Thoracic aorta (tissue), 2 donors: ENCODE data around the gene ELMO3. TPM values are rescaled to one million over a fixed set of nuclear protein-coding genes. Genes with fewer than 3 reads are reported as not detected.

Experiments
- ATAC-seq: fragments of 150-250 bp; one replicate; pipeline ENCODE4 v1.8.0; 2017; ENCODE audit warnings: low read depth; ENCODE audit not compliant: insufficient number of reproducible peaks, low FRiP score
- DNase-seq: peaks from one replicate; pipeline ENCODE4 v3.0.0-alpha.2; 2020; ENCODE audit warnings: low spot score
- H3K27ac ChIP-seq, 2 donors: fragments of 200-600 bp; sonication (generic); 1 replicate in 1 of 2; 2 replicates in 1 of 2; pipeline ENCODE4 v1.5.1; 2016; ENCODE audit warnings: mild to moderate bottlenecking in 2 of 2, moderate library complexity in 2 of 2
- H3K27me3 ChIP-seq: fragments of 200-600 bp; sonication (generic); replicated peaks from 2 replicates; pipeline ENCODE4 v1.6.0; 2016; ENCODE audit warnings: mild to moderate bottlenecking; ENCODE audit not compliant: insufficient read depth
- H3K36me3 ChIP-seq: fragments of 200-600 bp; sonication (generic); one replicate; pipeline ENCODE4 v1.5.1; 2016
- H3K4me1 ChIP-seq, 2 donors: fragments of 200-600 bp; sonication (generic); 1 replicate in 1 of 2; 2 replicates in 1 of 2; pipeline versions ENCODE4 v1.5.1 to v1.6.0; 2016; ENCODE audit warnings: low read depth in 2 of 2, mild to moderate bottlenecking in 1 of 2; ENCODE audit not compliant: control insufficient read depth in 1 of 2
- H3K4me3 ChIP-seq: fragments of 200-600 bp; sonication (generic); 2 replicates; pipeline ENCODE4 v1.5.1; 2016; ENCODE audit warnings: mild to moderate bottlenecking
- H3K9me3 ChIP-seq: fragments of 200-600 bp; sonication (generic); 2 replicates; pipeline ENCODE4 v1.5.1; 2016
- CTCF ChIP-seq: fragments of 200-600 bp; sonication (generic); IDR thresholded peaks from one replicate; pipeline ENCODE4 v1.5.1; 2019; ENCODE audit warnings: antibody characterized with exemption
- total RNA-seq, 2 donors: library from RNA; depleted of rRNA; stranded (reverse); fragments of >200 nt; gene quantifications; one replicate each; pipeline versions ENCODE4 v1.1.0 to v1.2.3, GENCODE V29; 2016

The ELMO3 gene
- total RNA-seq, 2 donors from 2014 or later = 1.4 TPM

- no peak for TF ChIP-seq CTCF
- H3K4me1 ChIP-seq = peaks cover 19 to 38% of the 10 kb centered on the region in 2 donors
Observed at GRCh38 chr16:67195676-67196075, 3.3 kb upstream of the ELMO3 start.

GRCh38 chr16:67196881-67197280 lies 2.0 kb upstream of the ELMO3 start:
- H3K27ac ChIP-seq = no peak overlapping the region

More at GRCh38 chr16:67195676-67196075, 3.3 kb upstream of the ELMO3 start:
- Histone ChIP-seq H3K36me3 (peaks cover 37% of the 10 kb centered on the region), H3K4me3 (no peak overlapping the region), H3K9me3 (no peaks in the 10 kb centered on the region), H3K27me3 (no peaks in the 10 kb centered on the region), H3K27ac (no peak overlapping the region)
- ATAC-seq (no peak), DNase-seq (no peak)

GRCh38 chr16:67197704-67198103 lies 1.2 kb upstream of the ELMO3 start:
- no peak for TF ChIP-seq CTCF
- H3K4me1 ChIP-seq = peaks cover 12 to 28% of the 10 kb centered on the region in 2 donors
- H3K4me3 ChIP-seq = no peak overlapping the region
- DNase-seq (no peak), ATAC-seq (no peak)
- no peaks in the 10 kb centered on the region for H3K9me3 ChIP-seq
- H3K27me3 ChIP-seq = no peaks in the 10 kb centered on the region
- peaks cover 46% of the 10 kb centered on the region for H3K36me3 ChIP-seq
- no peak overlapping the region for H3K27ac ChIP-seq

More at GRCh38 chr16:67196881-67197280, 2.0 kb upstream of the ELMO3 start:
- peaks cover 42% of the 10 kb centered on the region for H3K36me3 ChIP-seq
- no peaks in the 10 kb centered on the region for H3K9me3 ChIP-seq
- no peaks in the 10 kb centered on the region for H3K27me3 ChIP-seq
- peaks cover 15 to 33% of the 10 kb centered on the region in 2 donors for H3K4me1 ChIP-seq
- no peak overlapping the region for H3K4me3 ChIP-seq
- no peak for TF ChIP-seq CTCF
- ATAC-seq (no peak), DNase-seq (no peak)

- Histone ChIP-seq H3K27me3 (no peaks in the 10 kb centered on the region), H3K4me3 (no peak overlapping the region), H3K9me3 (no peaks in the 10 kb centered on the region), H3K27ac (no peak overlapping the region), H3K36me3 (peaks cover 47% of the 10 kb centered on the region), H3K4me1 (peaks cover 6 to 22% of the 10 kb centered on the region in 2 donors)
- no peak for ATAC-seq
- peak; percentile 43 for TF ChIP-seq CTCF
- no peak for DNase-seq
Observed at GRCh38 chr16:67198238-67198734, 645 bp upstream of the ELMO3 start.

GRCh38 chr16:67199808-67200198 lies 872 bp downstream of the ELMO3 start:
- Histone ChIP-seq H3K9me3 (no peaks in the 10 kb centered on the region), H3K36me3 (peaks cover 46% of the 10 kb centered on the region), H3K27ac (no peak overlapping the region), H3K27me3 (no peaks in the 10 kb centered on the region), H3K4me1 (peaks cover 0 to 10% of the 10 kb centered on the region in 2 donors), H3K4me3 (no peak overlapping the region)
- no peak for DNase-seq
- ATAC-seq = no peak
- TF ChIP-seq CTCF = no peak
